Stimulated activated naive CD8-positive, alpha-beta T cell treated with anti-CD3 and anti-CD28 coated beads, Interleukin-15, Interleukin-2, amounts not matched to agents 100 U/mL and 50 U/mL, for 24 hours (primary cell): Measurements from ENCODE around the gene DNAJC4.

Experiments used
- ATAC-seq: fragments of 150-1000 bp; cut with Tn5 transposase; one replicate; pipeline ENCODE4 v1.10.0; 2021
- DNase-seq: peaks from one replicate; pipeline ENCODE4 v3.0.0; 2021

Gene DNAJC4

GRCh38 chr11:64276653-64277431 is 46.5 kb downstream of the DNAJC4 start:
- ATAC-seq (no peak), DNase-seq (no peak)

- ATAC-seq (peak; percentile 19), DNase-seq (no peak)
These were observed 48.3 kb downstream of the DNAJC4 start for GRCh38 chr11:64278576-64279190.

GRCh38 chr11:64281957-64282770 is 51.8 kb downstream of the DNAJC4 start:
- ATAC-seq, result no peak
- DNase-seq, result no peak

GRCh38 chr11:64283092-64283491 is 52.7 kb downstream of the DNAJC4 start:
- DNase-seq (no peak), ATAC-seq (no peak)
